Small intestine (tissue), 16 donors: ENCODE measurements around the gene HSPBP1. TPM values are rescaled to one million over a fixed set of nuclear protein-coding genes. Genes with fewer than 3 reads are reported as not detected.
A peak's percentile ranks its signal among the peaks of the same experiment; 100 is the strongest.
"Not testable (repeated sequence)": the region's sequence is repeated elsewhere in the genome, so short reads cannot be mapped to it uniquely, and the experiment has no call there.

Source experiments
- DNase-seq, 2 donors: peaks; one replicate each; pipeline versions ENCODE4 v3.0.0 to v3.0.0-alpha.2; 2013
- FAIRE-seq: peaks from 2 replicates; lab custom pipeline; 2012; peaks lifted over from hg19 to GRCh38; lab: Jason Lieb, UNC
- H3K27ac ChIP-seq, 3 donors: one replicate each; pipeline ENCODE4 v1.5.1; 2013; ENCODE audit warnings: low read length in 2 of 3, mild to moderate bottlenecking in 2 of 3, control low read depth in 1 of 3, inconsistent platforms in 1 of 3, low read depth in 1 of 3, moderate library complexity in 1 of 3
- H3K27me3 ChIP-seq, 3 donors: one replicate each; pipeline ENCODE4 v1.6.1; 2013; ENCODE audit warnings: low read length in 3 of 3, inconsistent platforms in 1 of 3; ENCODE audit not compliant: control insufficient read depth in 3 of 3, insufficient read depth in 3 of 3
- H3K36me3 ChIP-seq, 3 donors: one replicate each; pipeline ENCODE4 v1.6.1; 2013; ENCODE audit warnings: low read length in 3 of 3, inconsistent platforms in 1 of 3, low read depth in 1 of 3, mild to moderate bottlenecking in 1 of 3, moderate library complexity in 1 of 3; ENCODE audit not compliant: control insufficient read depth in 3 of 3, insufficient read depth in 2 of 3
- H3K4me1 ChIP-seq, 3 donors: one replicate each; pipeline ENCODE4 v1.6.1; 2013; ENCODE audit warnings: low read length in 2 of 3, inconsistent platforms in 1 of 3, low read depth in 1 of 3, mild to moderate bottlenecking in 1 of 3, moderate library complexity in 1 of 3; ENCODE audit not compliant: control insufficient read depth in 3 of 3, insufficient read depth in 2 of 3
- H3K4me3 ChIP-seq, 3 donors: one replicate each; pipeline ENCODE4 v1.5.1; 2013; ENCODE audit warnings: low read length in 3 of 3, control low read depth in 1 of 3, inconsistent platforms in 1 of 3, low read depth in 1 of 3, mild to moderate bottlenecking in 1 of 3, moderate library complexity in 1 of 3
- H3K9me3 ChIP-seq, 2 donors: one replicate each; pipeline ENCODE4 v1.6.1; 2013; ENCODE audit warnings: low read depth in 1 of 2, low read length in 1 of 2; ENCODE audit not compliant: control insufficient read depth in 2 of 2, insufficient read depth in 1 of 2
- WGBS, 3 donors: extraction: QIAGEN DNeasy Blood & Tissue Kit; methylation state at CpG; one replicate each; pipeline ENCODE4 v1.1.7; 2013; 5-methylcytosine and 5-hydroxymethylcytosine counted together
- long read RNA-seq, 10 donors: transcript quantifications; one replicate each; lab custom pipeline, GENCODE V29; 2026
- polyA plus RNA-seq, 4 donors: library from polyadenylated mRNA; stranded (reverse) in 3 of 4; unstranded in 1 of 4; fragments of 200-250 nt in 3 of 4; fragments of 120-200 nt in 1 of 4; gene quantifications; one replicate each; pipeline versions ENCODE4 v1.2.1 to v1.2.3, GENCODE V29; 2013
- donor health status: healthy with polysubstance abuse.
- donor health status: control.
- donor health status: control.
- donor health status: Bipolar disorder and iron deficiency.
- donor health status: healthy.

The HSPBP1 gene, protein sequence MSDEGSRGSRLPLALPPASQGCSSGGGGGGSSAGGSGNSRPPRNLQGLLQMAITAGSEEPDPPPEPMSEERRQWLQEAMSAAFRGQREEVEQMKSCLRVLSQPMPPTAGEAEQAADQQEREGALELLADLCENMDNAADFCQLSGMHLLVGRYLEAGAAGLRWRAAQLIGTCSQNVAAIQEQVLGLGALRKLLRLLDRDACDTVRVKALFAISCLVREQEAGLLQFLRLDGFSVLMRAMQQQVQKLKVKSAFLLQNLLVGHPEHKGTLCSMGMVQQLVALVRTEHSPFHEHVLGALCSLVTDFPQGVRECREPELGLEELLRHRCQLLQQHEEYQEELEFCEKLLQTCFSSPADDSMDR
- polyA plus RNA-seq: 10 to 100 TPM; 25.9 to 61.9 (median 31.4) TPM
- long read RNA-seq, donor 1, transcript HSPBP1-202 (8 exons, 1,572 nt): major isoform, 10 of 11 reads
- long read RNA-seq, donor 1, partial matches to known transcripts: 0 of 11 reads
- long read RNA-seq, donor 1, other reads (novel, unspliced or antisense): 0 of 11 reads
- long read RNA-seq, donor 2, partial matches to known transcripts: 0 of 2 reads
- long read RNA-seq, donor 2, other reads (novel, unspliced or antisense): 0 of 2 reads
- long read RNA-seq, donor 3, partial matches to known transcripts: 0 of 1 reads
- long read RNA-seq, donor 3, other reads (novel, unspliced or antisense): 0 of 1 reads
- long read RNA-seq, donor 4: 0 reads
- long read RNA-seq, donor 5, partial matches to known transcripts: 0 of 4 reads
- long read RNA-seq, donor 5, other reads (novel, unspliced or antisense): 0 of 4 reads
- long read RNA-seq, donor 6, partial matches to known transcripts: 0 of 4 reads
- long read RNA-seq, donor 6, other reads (novel, unspliced or antisense): 0 of 4 reads
- long read RNA-seq, donor 7, transcript HSPBP1-202 (8 exons, 1,572 nt): major isoform, 15 of 24 reads
- long read RNA-seq, donor 7, partial matches to known transcripts: 5 of 24 reads
- long read RNA-seq, donor 7, other reads (novel, unspliced or antisense): 0 of 24 reads
- long read RNA-seq, donor 8, partial matches to known transcripts: 0 of 1 reads
- long read RNA-seq, donor 8, other reads (novel, unspliced or antisense): 0 of 1 reads
- long read RNA-seq, donor 9: 0 reads
- long read RNA-seq, donor 10, transcript HSPBP1-202 (8 exons, 1,572 nt): major isoform, 5 of 8 reads
- long read RNA-seq, donor 10, partial matches to known transcripts: 0 of 8 reads
- long read RNA-seq, donor 10, other reads (novel, unspliced or antisense): 0 of 8 reads

DNA sequence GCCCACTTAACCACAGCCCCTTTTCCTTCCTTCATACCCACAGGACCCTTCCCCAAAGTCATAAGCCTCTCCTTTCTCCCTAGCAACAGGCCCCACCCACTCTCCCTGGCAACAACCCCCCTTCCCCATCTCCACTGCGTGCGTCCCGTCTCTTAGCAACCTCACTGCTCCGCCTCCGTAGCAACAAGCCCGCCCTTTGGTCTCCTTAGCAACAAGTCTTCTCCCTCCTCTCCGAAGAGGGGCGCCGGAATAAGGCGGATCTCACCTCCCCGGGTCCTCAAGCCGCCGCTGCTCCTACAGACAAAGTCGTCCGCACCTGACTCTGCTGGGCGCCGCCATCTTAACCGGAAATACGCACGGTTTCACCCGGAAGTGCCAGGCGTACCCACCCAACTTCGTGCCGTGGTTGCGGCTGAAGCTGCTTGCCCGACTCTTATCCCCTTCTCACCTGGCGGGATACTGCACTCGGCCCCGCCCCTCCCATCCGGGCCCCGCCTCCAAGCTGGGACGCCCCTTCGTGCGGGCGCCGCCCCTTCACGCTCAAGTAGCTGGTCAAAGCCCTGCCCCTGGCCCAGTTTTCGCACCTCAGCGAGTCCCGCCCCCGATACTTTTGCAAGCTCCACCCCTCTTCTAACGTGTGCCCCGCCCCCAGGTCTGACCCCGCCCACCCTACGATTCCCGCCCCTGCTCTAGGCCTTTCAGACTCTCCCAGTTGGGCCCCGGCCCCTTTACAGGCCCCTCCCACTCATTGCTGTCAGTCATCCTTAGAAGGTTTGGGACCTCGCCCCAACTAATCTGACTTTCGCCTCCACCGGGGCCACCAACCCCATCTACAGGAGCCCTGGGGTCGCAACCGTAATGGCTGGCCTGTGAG is at the start of gene HSPBP1:
Gene HSPBP1, minus strand, starts transcription at position 341 of the 874 bp plus-strand sequence. CDS start 502 bp downstream, outside the sequence.
- Histone ChIP-seq H3K27ac (peak within 1 kb of the TSS; percentile 55 to 93 (median 76)), H3K27me3 (peaks cover 0 to 3% (median 0%) of the 10 kb centered on the region in 3 donors), H3K9me3 (no peaks in the 10 kb centered on the region), H3K4me3 (peak within 1 kb of the TSS; percentile 71 to 76 (median 75)), H3K36me3 (peaks cover 0 to 26% (median 2%) of the 10 kb centered on the region in 3 donors), H3K4me1 (peaks cover 0 to 23% (median 4%) of the 10 kb centered on the region in 3 donors)
- DNase-seq: peak; percentile 97 to 98
- WGBS, 3 donors: 4 to 6% (median 4%) methylated on average over 40 to 52 of the region's 52 CpGs
- no peak for FAIRE-seq

DNA sequence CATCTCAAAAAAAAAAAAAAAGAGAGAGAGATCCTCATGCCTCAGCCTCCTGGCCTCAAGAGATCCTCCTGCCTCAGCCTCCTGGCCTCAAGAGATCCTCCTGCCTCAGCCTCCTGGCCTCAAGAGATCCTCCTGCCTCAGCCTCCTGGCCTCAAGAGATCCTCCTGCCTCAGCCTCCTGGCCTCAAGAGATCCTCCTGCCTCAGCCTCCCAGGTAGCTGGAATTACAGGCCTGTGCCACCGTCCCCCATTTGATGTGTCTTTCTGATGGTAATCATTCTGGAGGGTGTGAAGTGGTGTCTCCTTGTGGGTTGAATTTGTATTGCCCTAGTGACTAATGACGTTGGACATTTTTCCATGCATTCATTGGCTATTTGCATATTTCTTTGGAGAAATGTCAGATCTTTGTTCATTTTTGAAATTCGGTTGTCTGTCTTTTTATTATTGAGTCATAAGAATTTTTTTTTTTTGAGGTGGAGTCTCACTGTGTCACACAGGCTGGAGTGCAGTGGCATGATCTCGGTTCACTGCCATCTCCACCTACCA is 48.9 kb upstream of the HSPBP1 start:
- peaks cover 0 to 15% (median 0%) of the 10 kb centered on the region in 3 donors for H3K4me1 ChIP-seq
- not testable (repeated sequence) for FAIRE-seq, H3K27ac ChIP-seq, H3K27me3 ChIP-seq, H3K4me3 ChIP-seq, H3K36me3 ChIP-seq, H3K9me3 ChIP-seq
- WGBS, 3 donors: 52 to 74% (median 57%) methylated on average over 4 of the region's 4 CpGs
- peak in 1 of 2 donors; percentile 41 for DNase-seq

DNA sequence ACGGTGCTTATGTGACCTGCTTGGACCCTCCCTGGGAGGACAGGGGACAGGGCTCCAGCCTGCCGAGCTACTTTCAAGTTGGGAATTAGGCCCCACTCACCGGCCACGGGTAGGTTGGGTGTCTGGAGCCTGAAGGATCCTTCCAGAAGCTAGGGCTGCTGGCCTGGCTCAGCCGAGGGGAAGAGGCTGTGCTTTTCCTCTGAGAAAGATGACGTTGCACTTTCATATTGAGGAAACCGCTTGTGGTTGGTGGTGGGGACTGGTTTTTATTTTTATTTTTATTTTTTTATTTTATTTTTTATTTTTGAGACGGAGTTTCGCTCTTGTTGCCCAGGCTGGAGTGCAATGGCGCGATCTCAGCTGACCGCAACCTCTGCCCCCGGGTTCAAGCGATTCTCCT is 45.3 kb upstream of the HSPBP1 start, which contains the start of gene TMEM150B:
Gene TMEM150B, minus strand, starts transcription at position 170 of the 400 bp plus-strand sequence. CDS start 4,305 bp downstream, outside the sequence.
- FAIRE-seq: no peak
- peaks cover 0 to 34% (median 0%) of the 10 kb centered on the region in 3 donors for H3K4me1 ChIP-seq

DNA sequence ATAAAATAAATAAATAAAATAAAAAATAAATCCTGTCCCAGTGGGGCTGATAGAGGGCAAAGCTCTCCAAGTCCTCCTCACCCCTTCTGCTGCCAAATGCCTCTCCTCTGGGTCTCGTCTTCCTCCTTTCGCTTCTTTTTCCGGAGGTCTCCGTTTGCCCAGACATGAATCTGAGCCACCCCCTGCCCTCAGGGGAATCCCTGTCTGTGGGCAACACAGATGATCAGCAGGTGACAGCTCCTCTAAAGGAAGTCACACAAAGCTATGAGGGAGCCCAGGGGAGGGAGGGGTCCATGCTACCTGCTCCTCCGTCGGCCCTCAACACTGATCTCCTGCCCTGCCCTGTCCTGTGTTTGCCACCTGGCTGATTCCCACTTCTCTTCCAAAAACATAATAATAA is 44.8 kb upstream of the HSPBP1 start:
- Histone ChIP-seq H3K4me3 (no peak overlapping the region), H3K36me3 (peaks cover 0 to 11% (median 1%) of the 10 kb centered on the region in 3 donors), H3K27ac (peak overlapping the region in 1 of 3 donors; percentile 55), H3K4me1 (peaks cover 0 to 38% (median 0%) of the 10 kb centered on the region in 3 donors), H3K27me3 (peaks cover 0 to 3% (median 0%) of the 10 kb centered on the region in 3 donors), H3K9me3 (peaks cover 0 to 5% of the 10 kb centered on the region in 2 donors)
- no peak for FAIRE-seq
- DNase-seq: no peak
- 79 to 93% (median 91%) methylated on average over 6 of the region's 6 CpGs for WGBS, 3 donors

More for the DNA sequence above, 45.3 kb upstream of the HSPBP1 start, which contains the start of gene TMEM150B:
- Histone ChIP-seq H3K4me3 (no peak within 1 kb of the TSS), H3K27me3 (no peaks in the 10 kb centered on the region), H3K9me3 (peaks cover 0 to 5% of the 10 kb centered on the region in 2 donors), H3K27ac (peak within 1 kb of the TSS in 1 of 3 donors; percentile 55), H3K36me3 (peaks cover 0 to 6% (median 0%) of the 10 kb centered on the region in 3 donors)
- WGBS, 3 donors: 74 to 84% (median 80%) methylated on average over 14 of the region's 14 CpGs
- no peak for DNase-seq

DNA sequence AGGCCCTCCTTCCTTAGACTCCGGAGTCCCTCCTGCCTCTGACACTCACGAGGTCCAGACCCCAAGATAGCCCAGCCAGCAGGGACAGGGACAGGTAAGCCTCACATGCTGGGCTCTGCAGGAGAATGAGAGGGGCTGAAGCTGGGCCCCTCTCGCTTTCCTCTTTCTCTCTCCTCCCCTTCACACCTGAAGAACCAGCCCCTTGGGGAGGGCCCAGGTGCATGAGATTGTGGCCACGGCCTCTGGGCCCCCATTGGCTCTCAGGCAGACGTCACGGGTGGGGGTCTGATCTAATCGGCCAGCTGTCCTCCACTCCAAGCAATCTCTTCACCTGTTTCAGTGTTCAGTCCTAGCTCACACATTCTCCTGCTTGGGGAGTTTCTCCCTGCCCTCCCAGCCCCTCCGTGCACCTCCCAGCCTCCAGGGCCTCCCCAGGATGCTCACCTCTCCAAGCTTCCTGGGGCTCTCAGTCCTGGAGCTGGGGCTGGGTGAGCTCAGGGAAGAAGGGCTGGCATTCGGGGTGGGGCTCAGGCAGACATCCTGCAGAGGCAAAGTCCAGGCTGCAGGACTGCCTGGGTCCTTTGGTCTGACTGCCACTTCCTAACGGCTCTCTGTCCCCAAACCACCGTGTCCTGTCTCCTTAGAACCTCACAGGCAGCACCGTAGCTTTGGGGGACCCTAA is 42.4 kb upstream of the HSPBP1 start:
- FAIRE-seq: no peak
- Histone ChIP-seq H3K4me3 (peak overlapping the region in 2 of 3 donors; percentile 59 to 77), H3K27me3 (peaks cover 0 to 3% (median 0%) of the 10 kb centered on the region in 3 donors), H3K9me3 (peaks cover 0 to 5% of the 10 kb centered on the region in 2 donors), H3K36me3 (peaks cover 0 to 32% (median 2%) of the 10 kb centered on the region in 3 donors), H3K27ac (peak overlapping the region; percentile 81 to 92 (median 88)), H3K4me1 (peaks cover 0 to 36% (median 0%) of the 10 kb centered on the region in 3 donors)
- DNase-seq: peak; percentile 85 to 92
- WGBS, 3 donors: 48 to 62% (median 60%) methylated on average over 11 to 12 of the region's 12 CpGs

DNA sequence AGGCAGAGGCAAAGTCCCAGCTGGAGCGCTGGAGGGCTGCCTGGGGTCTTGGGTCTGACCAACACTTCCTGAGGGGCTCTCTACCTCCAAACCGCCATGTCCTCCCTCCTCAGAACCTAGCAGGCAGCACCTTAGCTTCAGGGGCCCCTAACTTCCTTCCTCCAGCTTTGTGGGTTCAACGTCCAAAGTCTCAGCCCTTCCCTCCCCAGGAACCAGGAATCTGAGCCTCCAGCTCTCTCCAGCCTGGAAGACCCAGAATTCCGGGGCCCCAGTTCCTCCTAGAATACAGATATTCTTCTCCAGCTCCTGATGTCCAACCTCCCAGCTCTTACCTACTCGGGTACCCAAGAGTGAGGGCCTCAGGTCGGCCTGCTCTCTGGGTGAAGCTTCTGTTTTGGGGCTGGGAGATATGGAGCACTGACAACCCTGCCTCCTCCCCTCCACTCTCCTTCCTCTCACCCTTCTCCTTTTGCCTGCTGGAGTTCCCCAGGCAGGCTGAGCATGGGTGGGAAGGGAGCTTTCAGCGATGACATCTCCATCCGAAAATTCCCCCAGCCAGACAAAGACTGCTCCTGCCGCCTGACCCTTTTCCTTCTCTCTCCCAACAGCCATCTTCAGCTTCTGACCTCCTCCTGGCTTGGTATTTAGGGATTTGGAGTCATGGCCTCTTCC is 41.7 kb upstream of the HSPBP1 start:
- Histone ChIP-seq H3K27me3 (peaks cover 0 to 3% (median 0%) of the 10 kb centered on the region in 3 donors), H3K4me1 (peaks cover 0 to 35% (median 0%) of the 10 kb centered on the region in 3 donors), H3K36me3 (peaks cover 0 to 40% (median 4%) of the 10 kb centered on the region in 3 donors), H3K4me3 (peak overlapping the region in 2 of 3 donors; percentile 59 to 77), H3K27ac (peak overlapping the region; percentile 81 to 92 (median 88)), H3K9me3 (peaks cover 0 to 8% of the 10 kb centered on the region in 2 donors)
- FAIRE-seq (no peak), DNase-seq (peak; percentile 90 to 93)
- WGBS, 3 donors: 29 to 48% (median 34%) methylated on average over 9 of the region's 9 CpGs
